WTC11 (cell line): ENCODE measurements around the gene SUCLG2. TPM values are rescaled to one million over a fixed set of nuclear protein-coding genes. Genes with fewer than 3 reads are reported as not detected.

Experiments used
- ATAC-seq: fragments of 200-7000 bp; cut with Tn5 transposase; 2 replicates; pipeline ENCODE4 v1.10.0; 2021; ENCODE audit warnings: mild to moderate bottlenecking, moderate library complexity
- CTCF ChIA-PET: fragments of 300-600 bp; sonication (Branson Sonifier 250); formaldehyde crosslinking; loops from one replicate; lab custom pipeline; 2021; ENCODE audit warnings: antibody characterized with exemption; lab: Charles Lee
- POLR2A ChIA-PET: fragments of 350-600 bp; sonication (Branson Sonifier 250); formaldehyde crosslinking; loops from one replicate; lab custom pipeline; 2021; ENCODE audit warnings: antibody characterized with exemption; lab: Charles Lee
- DNase-seq: peaks from one replicate; pipeline ENCODE4 v3.0.0; 2021; ENCODE audit warnings: low spot score
- H3K27ac Mint-ChIP-seq: 2 replicates; pipeline ENCODE4 v1.8.0; 2021; ENCODE audit warnings: mixed read lengths
- H3K27me3 Mint-ChIP-seq: 2 replicates; pipeline ENCODE4 v1.8.0; 2021; ENCODE audit warnings: low read depth, mild to moderate bottlenecking, moderate library complexity, mixed read lengths
- H3K36me3 Mint-ChIP-seq: 2 replicates; pipeline ENCODE4 v1.8.0; 2021; ENCODE audit warnings: mixed read lengths
- H3K4me1 Mint-ChIP-seq: 2 replicates; pipeline ENCODE4 v1.8.0; 2022; ENCODE audit warnings: mixed read lengths
- H3K4me3 Mint-ChIP-seq: 2 replicates; pipeline ENCODE4 v1.8.0; 2021; ENCODE audit warnings: mild to moderate bottlenecking, moderate library complexity, mixed read lengths
- H3K9me3 Mint-ChIP-seq: 2 replicates; pipeline ENCODE4 v1.8.0; 2021; ENCODE audit warnings: mixed read lengths
- ETV6 ChIP-seq: sonication (generic); formaldehyde crosslinking; IDR thresholded peaks from 2 replicates; pipeline ENCODE4 v1.8.1; 2022; ENCODE audit warnings: mild to moderate bottlenecking, missing genetic modification reagents
- FOXK1 ChIP-seq: sonication (generic); formaldehyde crosslinking; IDR thresholded peaks from 2 replicates; pipeline ENCODE4 v1.8.0; 2022; ENCODE audit warnings: mild to moderate bottlenecking, moderate library complexity, missing genetic modification reagents
- IRF2 ChIP-seq: sonication (generic); formaldehyde crosslinking; IDR thresholded peaks from 2 replicates; pipeline ENCODE4 v1.8.0; 2022; ENCODE audit warnings: low read depth, missing genetic modification reagents, borderline replicate concordance
- JUN ChIP-seq: sonication (generic); formaldehyde crosslinking; IDR thresholded peaks from 2 replicates; pipeline ENCODE4 v1.8.0; 2023; ENCODE audit warnings: mild to moderate bottlenecking, missing genetic modification reagents
- ZNF219 ChIP-seq: sonication (generic); formaldehyde crosslinking; IDR thresholded peaks from 2 replicates; pipeline ENCODE4 v1.8.0; 2023; ENCODE audit warnings: missing genetic modification reagents, mild to moderate bottlenecking, borderline replicate concordance
- ZNF263 ChIP-seq: sonication (generic); formaldehyde crosslinking; IDR thresholded peaks from 2 replicates; pipeline ENCODE4 v1.8.1; 2022; ENCODE audit warnings: low read depth, mild to moderate bottlenecking, moderate library complexity, missing genetic modification reagents
- total RNA-seq: library from RNA; stranded (reverse); gene quantifications from 3 replicates; pipeline ENCODE4 v1.2.3, GENCODE V29; 2021
- TF ChIP-seq, protein P1 (sequence below): sonication (generic); formaldehyde crosslinking; IDR thresholded peaks from 2 replicates; pipeline ENCODE4 v1.8.0; 2022; ENCODE audit warnings: missing genetic modification reagents
- TF ChIP-seq, protein P2 (sequence below): sonication (generic); formaldehyde crosslinking; IDR thresholded peaks from 2 replicates; pipeline ENCODE4 v1.8.1; 2022; ENCODE audit warnings: missing genetic modification reagents, borderline replicate concordance
- TF ChIP-seq, protein P3 (sequence below): sonication (generic); formaldehyde crosslinking; IDR thresholded peaks from 2 replicates; pipeline ENCODE4 v1.8.0; 2022; ENCODE audit warnings: mild to moderate bottlenecking, missing genetic modification reagents
- TF ChIP-seq, protein P4 (sequence below): fragments of 250-450 bp; sonication (Bioruptor Pico); IDR thresholded peaks from 2 replicates; pipeline ENCODE4 v1.9.0; 2021; ENCODE audit warnings: mild to moderate bottlenecking
- TF ChIP-seq, protein P5 (sequence below): sonication (generic); formaldehyde crosslinking; IDR thresholded peaks from 2 replicates; pipeline ENCODE4 v1.8.1; 2022; ENCODE audit warnings: low read depth, mild to moderate bottlenecking, moderate library complexity, missing genetic modification reagents, borderline replicate concordance

The SUCLG2 gene
- total RNA-seq, 1 experiment from 2014 or later: 39.7 TPM

DNA sequence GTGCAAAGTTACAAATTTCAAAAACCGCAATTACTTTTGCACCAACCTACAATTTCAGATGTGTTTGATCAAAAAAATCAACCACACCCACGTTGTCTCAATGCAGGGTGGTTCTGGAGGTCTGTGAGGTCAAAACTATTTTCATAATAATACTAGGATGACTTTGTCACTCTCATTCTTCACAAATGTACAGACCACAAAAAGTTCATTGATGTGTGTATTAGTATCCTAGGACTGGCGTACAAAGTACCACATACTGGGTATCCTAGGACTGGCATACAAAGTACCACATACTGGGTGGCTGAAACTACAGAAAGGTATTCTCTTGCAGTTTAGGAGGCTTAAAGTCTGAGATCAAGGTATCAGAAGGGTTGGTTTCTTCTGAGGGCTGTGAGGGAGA lies 13.0 kb downstream of the SUCLG2 start (continued):
- TF ChIP-seq, protein P1, sequence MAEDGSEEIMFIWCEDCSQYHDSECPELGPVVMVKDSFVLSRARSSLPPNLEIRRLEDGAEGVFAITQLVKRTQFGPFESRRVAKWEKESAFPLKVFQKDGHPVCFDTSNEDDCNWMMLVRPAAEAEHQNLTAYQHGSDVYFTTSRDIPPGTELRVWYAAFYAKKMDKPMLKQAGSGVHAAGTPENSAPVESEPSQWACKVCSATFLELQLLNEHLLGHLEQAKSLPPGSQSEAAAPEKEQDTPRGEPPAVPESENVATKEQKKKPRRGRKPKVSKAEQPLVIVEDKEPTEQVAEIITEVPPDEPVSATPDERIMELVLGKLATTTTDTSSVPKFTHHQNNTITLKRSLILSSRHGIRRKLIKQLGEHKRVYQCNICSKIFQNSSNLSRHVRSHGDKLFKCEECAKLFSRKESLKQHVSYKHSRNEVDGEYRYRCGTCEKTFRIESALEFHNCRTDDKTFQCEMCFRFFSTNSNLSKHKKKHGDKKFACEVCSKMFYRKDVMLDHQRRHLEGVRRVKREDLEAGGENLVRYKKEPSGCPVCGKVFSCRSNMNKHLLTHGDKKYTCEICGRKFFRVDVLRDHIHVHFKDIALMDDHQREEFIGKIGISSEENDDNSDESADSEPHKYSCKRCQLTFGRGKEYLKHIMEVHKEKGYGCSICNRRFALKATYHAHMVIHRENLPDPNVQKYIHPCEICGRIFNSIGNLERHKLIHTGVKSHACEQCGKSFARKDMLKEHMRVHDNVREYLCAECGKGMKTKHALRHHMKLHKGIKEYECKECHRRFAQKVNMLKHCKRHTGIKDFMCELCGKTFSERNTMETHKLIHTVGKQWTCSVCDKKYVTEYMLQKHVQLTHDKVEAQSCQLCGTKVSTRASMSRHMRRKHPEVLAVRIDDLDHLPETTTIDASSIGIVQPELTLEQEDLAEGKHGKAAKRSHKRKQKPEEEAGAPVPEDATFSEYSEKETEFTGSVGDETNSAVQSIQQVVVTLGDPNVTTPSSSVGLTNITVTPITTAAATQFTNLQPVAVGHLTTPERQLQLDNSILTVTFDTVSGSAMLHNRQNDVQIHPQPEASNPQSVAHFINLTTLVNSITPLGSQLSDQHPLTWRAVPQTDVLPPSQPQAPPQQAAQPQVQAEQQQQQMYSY: no peak
- TF ChIP-seq, protein P2, sequence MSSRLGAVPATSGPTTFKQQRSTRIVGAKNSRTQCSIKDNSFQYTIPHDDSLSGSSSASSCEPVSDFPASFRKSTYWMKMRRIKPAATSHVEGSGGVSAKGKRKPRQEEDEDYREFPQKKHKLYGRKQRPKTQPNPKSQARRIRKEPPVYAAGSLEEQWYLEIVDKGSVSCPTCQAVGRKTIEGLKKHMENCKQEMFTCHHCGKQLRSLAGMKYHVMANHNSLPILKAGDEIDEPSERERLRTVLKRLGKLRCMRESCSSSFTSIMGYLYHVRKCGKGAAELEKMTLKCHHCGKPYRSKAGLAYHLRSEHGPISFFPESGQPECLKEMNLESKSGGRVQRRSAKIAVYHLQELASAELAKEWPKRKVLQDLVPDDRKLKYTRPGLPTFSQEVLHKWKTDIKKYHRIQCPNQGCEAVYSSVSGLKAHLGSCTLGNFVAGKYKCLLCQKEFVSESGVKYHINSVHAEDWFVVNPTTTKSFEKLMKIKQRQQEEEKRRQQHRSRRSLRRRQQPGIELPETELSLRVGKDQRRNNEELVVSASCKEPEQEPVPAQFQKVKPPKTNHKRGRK (CRISPR knock-in tag): no peak
- TF ChIP-seq ETV6 (CRISPR knock-in tag): no peak
- no peak for TF ChIP-seq ZNF219 (CRISPR knock-in tag)

DNA sequence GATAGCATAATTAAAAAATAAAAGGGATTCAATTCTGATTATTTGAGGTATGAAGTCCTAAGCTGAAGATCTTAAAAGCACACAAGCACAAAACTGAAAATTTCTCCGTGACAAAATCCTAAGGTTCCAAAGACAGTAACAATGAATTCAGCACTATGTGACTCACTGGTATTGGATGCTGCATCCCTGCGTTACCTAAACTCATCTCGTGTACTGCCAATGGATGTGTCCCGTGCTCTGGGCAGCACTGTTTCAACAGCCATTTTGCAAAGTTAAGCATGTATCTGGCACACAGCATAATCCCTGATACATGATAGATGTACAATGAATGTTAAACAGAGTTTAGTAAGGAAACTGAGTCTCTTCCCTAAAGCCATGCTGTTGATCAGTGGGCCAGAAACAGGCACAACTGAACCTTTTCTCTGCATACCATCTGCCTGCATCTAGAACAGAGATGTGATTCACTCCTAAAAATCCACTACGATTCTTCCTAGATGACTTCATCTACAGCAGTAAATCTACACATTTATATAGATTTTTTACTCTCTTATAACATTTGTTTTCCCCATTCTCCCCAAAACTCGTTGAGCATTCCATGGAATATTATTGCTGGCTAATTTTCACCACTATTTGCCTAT lies 14.3 kb downstream of the SUCLG2 start:
- Mint-ChIP-seq H3K9me3 (no peaks in the 10 kb centered on the region), H3K27me3 (no peaks in the 10 kb centered on the region), H3K27ac (no peak overlapping the region), H3K4me3 (no peak overlapping the region), H3K4me1 (peaks cover 10% of the 10 kb centered on the region), H3K36me3 (peaks cover 7% of the 10 kb centered on the region)
- TF ChIP-seq FOXK1: no peak
- TF ChIP-seq, protein P3, sequence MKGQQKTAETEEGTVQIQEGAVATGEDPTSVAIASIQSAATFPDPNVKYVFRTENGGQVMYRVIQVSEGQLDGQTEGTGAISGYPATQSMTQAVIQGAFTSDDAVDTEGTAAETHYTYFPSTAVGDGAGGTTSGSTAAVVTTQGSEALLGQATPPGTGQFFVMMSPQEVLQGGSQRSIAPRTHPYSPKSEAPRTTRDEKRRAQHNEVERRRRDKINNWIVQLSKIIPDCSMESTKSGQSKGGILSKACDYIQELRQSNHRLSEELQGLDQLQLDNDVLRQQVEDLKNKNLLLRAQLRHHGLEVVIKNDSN: no peak
- TF ChIP-seq, protein P4, sequence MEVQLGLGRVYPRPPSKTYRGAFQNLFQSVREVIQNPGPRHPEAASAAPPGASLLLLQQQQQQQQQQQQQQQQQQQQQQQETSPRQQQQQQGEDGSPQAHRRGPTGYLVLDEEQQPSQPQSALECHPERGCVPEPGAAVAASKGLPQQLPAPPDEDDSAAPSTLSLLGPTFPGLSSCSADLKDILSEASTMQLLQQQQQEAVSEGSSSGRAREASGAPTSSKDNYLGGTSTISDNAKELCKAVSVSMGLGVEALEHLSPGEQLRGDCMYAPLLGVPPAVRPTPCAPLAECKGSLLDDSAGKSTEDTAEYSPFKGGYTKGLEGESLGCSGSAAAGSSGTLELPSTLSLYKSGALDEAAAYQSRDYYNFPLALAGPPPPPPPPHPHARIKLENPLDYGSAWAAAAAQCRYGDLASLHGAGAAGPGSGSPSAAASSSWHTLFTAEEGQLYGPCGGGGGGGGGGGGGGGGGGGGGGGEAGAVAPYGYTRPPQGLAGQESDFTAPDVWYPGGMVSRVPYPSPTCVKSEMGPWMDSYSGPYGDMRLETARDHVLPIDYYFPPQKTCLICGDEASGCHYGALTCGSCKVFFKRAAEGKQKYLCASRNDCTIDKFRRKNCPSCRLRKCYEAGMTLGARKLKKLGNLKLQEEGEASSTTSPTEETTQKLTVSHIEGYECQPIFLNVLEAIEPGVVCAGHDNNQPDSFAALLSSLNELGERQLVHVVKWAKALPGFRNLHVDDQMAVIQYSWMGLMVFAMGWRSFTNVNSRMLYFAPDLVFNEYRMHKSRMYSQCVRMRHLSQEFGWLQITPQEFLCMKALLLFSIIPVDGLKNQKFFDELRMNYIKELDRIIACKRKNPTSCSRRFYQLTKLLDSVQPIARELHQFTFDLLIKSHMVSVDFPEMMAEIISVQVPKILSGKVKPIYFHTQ: no peak
- TF ChIP-seq, protein P5, sequence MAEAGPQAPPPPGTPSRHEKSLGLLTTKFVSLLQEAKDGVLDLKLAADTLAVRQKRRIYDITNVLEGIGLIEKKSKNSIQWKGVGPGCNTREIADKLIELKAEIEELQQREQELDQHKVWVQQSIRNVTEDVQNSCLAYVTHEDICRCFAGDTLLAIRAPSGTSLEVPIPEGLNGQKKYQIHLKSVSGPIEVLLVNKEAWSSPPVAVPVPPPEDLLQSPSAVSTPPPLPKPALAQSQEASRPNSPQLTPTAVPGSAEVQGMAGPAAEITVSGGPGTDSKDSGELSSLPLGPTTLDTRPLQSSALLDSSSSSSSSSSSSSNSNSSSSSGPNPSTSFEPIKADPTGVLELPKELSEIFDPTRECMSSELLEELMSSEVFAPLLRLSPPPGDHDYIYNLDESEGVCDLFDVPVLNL (CRISPR knock-in tag): no peak
- TF ChIP-seq ZNF263: no peak
- TF ChIP-seq IRF2 (CRISPR knock-in tag): no peak
- CTCF ChIA-PET: no interaction called here
- POLR2A ChIA-PET: no interaction called here
- DNase-seq: no peak
- no peak for ATAC-seq

DNA sequence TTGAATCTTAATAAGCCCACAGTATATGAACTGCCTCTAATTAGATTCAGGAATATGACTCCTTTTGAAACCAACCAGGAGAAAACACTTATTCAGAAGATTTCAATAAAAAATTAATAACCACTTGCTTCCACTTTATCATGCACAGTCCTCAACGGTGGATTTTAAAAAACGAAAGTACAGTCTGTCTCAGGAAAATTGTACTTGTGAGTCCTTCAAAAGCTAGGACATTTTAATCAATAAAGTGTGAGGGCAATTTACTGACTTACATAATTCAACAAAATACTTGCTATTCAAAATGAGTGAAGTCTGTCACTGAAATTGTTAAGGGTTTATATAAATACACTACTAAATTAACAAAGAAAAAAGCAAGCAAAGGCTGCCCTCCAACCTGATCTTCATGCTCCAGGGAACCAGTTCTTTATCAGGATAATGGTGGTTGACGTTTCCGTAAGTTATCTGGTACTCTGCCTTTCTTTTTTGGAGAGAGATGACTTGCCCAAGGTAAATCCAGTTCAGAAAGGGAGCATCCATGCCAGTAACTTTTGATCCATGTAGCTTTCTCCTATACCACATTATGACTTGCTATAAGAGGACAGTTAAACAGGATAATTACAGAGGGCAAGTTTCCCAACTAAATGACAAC lies 17.0 kb downstream of the SUCLG2 start:
- Mint-ChIP-seq H3K27me3 (no peaks in the 10 kb centered on the region), H3K4me1 (peaks cover 10% of the 10 kb centered on the region), H3K36me3 (peaks cover 7% of the 10 kb centered on the region), H3K4me3 (no peak overlapping the region), H3K9me3 (no peaks in the 10 kb centered on the region), H3K27ac (no peak overlapping the region)
- no peak for TF ChIP-seq JUN (CRISPR knock-in tag)
- DNase-seq (no peak), ATAC-seq (no peak)
- ChIA-PET POLR2A (no interaction called here), CTCF (no interaction called here)
